Right renal cortex interstitium (tissue), 3 donors: ENCODE data around the gene ALDH3A1. TPM values are rescaled to one million over a fixed set of nuclear protein-coding genes. Genes with fewer than 3 reads are reported as not detected.
A peak's percentile ranks its signal among the peaks of the same experiment; 100 is the strongest.

Experiments used
- DNase-seq, 3 donors: peaks; one replicate each; pipeline ENCODE4 v3.0.0-alpha.2; 2013; ENCODE audit warnings: low read depth in 3 of 3, low spot score in 2 of 3
- polyA plus RNA-seq, 3 donors: library from polyadenylated mRNA; unstranded; fragments of 120-200 nt; gene quantifications; one replicate each; pipeline ENCODE4 v1.2.1, GENCODE V29; 2013; ENCODE audit not compliant: insufficient read length in 3 of 3

ALDH3A1 gene
- polyA plus RNA-seq, 3 donors, result 0.75 to 1.2 (median 0.82) TPM

GRCh38 chr17:19706791-19707727 lies 41.0 kb downstream of the ALDH3A1 start:
- DNase-seq, result no peak

GRCh38 chr17:19705771-19706770 lies 42.0 kb downstream of the ALDH3A1 start:
- DNase-seq, result no peak

- no peak for DNase-seq
These were observed 42.9 kb downstream of the ALDH3A1 start for GRCh38 chr17:19705201-19705600.

GRCh38 chr17:19703828-19704613 lies 44.1 kb downstream of the ALDH3A1 start:
- DNase-seq, result no peak

GRCh38 chr17:19703106-19703827 lies 44.8 kb downstream of the ALDH3A1 start:
- peak in 1 of 3 donors; percentile 61 for DNase-seq

GRCh38 chr17:19702217-19702641 lies 45.9 kb downstream of the ALDH3A1 start:
- peak in 1 of 3 donors; percentile 27 for DNase-seq

Other genes starting within 250 kb of the ALDH3A1 start
- gene SLC47A1, start 214.4 kb downstream of the ALDH3A1 start, polyA plus RNA-seq, result 10 to 100 TPM; 18.2 to 25.5 (median 24.5) TPM
- 100 to 1,000 TPM in 1 of 3 donors, 10 to 100 TPM in 2; 94.7 to 103 (median 98.6) TPM for gene ALDH3A2, start 99.5 kb downstream of the ALDH3A1 start, polyA plus RNA-seq
- 1 to 10 TPM; 5.9 to 7.4 (median 7.0) TPM for gene SLC47A2, start 31.7 kb downstream of the ALDH3A1 start, polyA plus RNA-seq
- gene ULK2, start 119.6 kb upstream of the ALDH3A1 start, polyA plus RNA-seq, result 10 to 100 TPM; 29.7 to 34.1 (median 33.3) TPM
- 10 to 100 TPM; 28.1 to 31.5 (median 28.8) TPM for gene AKAP10, start 229.5 kb upstream of the ALDH3A1 start, polyA plus RNA-seq